ENCODE data around the gene ZBTB9.

The ZBTB9 gene, protein sequence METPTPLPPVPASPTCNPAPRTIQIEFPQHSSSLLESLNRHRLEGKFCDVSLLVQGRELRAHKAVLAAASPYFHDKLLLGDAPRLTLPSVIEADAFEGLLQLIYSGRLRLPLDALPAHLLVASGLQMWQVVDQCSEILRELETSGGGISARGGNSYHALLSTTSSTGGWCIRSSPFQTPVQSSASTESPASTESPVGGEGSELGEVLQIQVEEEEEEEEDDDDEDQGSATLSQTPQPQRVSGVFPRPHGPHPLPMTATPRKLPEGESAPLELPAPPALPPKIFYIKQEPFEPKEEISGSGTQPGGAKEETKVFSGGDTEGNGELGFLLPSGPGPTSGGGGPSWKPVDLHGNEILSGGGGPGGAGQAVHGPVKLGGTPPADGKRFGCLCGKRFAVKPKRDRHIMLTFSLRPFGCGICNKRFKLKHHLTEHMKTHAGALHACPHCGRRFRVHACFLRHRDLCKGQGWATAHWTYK
- long read RNA-seq, donor 1, transcript ZBTB9-201 (2 exons, 2,716 nt), result major isoform, 6 of 6 reads
- long read RNA-seq, donor 1, partial matches to known transcripts, result 0 of 6 reads
- long read RNA-seq, donor 1, other reads (novel, unspliced or antisense), result 0 of 6 reads
- long read RNA-seq, donor 2, partial matches to known transcripts, result 0 of 3 reads
- long read RNA-seq, donor 2, other reads (novel, unspliced or antisense), result 0 of 3 reads
- long read RNA-seq, donor 3, partial matches to known transcripts, result 0 of 4 reads
- long read RNA-seq, donor 3, other reads (novel, unspliced or antisense), result 0 of 4 reads
- long read RNA-seq, donor 4, transcript ZBTB9-201 (2 exons, 2,716 nt), result major isoform, 9 of 9 reads
- long read RNA-seq, donor 4, partial matches to known transcripts, result 0 of 9 reads
- long read RNA-seq, donor 4, other reads (novel, unspliced or antisense), result 0 of 9 reads
- long read RNA-seq, donor 5, transcript ZBTB9-201 (2 exons, 2,716 nt), result major isoform, 8 of 8 reads
- long read RNA-seq, donor 5, partial matches to known transcripts, result 0 of 8 reads
- long read RNA-seq, donor 5, other reads (novel, unspliced or antisense), result 0 of 8 reads
- long read RNA-seq, donor 6, transcript ZBTB9-201 (2 exons, 2,716 nt), result major isoform, 7 of 7 reads
- long read RNA-seq, donor 6, partial matches to known transcripts, result 0 of 7 reads
- long read RNA-seq, donor 6, other reads (novel, unspliced or antisense), result 0 of 7 reads
- long read RNA-seq, donor 7, transcript ZBTB9-201 (2 exons, 2,716 nt), result major isoform, 8 of 9 reads
- long read RNA-seq, donor 7, partial matches to known transcripts, result 0 of 9 reads
- long read RNA-seq, donor 7, other reads (novel, unspliced or antisense), result 0 of 9 reads
- long read RNA-seq, donor 8, partial matches to known transcripts, result 0 of 5 reads
- long read RNA-seq, donor 8, other reads (novel, unspliced or antisense), result 0 of 5 reads

DNA sequence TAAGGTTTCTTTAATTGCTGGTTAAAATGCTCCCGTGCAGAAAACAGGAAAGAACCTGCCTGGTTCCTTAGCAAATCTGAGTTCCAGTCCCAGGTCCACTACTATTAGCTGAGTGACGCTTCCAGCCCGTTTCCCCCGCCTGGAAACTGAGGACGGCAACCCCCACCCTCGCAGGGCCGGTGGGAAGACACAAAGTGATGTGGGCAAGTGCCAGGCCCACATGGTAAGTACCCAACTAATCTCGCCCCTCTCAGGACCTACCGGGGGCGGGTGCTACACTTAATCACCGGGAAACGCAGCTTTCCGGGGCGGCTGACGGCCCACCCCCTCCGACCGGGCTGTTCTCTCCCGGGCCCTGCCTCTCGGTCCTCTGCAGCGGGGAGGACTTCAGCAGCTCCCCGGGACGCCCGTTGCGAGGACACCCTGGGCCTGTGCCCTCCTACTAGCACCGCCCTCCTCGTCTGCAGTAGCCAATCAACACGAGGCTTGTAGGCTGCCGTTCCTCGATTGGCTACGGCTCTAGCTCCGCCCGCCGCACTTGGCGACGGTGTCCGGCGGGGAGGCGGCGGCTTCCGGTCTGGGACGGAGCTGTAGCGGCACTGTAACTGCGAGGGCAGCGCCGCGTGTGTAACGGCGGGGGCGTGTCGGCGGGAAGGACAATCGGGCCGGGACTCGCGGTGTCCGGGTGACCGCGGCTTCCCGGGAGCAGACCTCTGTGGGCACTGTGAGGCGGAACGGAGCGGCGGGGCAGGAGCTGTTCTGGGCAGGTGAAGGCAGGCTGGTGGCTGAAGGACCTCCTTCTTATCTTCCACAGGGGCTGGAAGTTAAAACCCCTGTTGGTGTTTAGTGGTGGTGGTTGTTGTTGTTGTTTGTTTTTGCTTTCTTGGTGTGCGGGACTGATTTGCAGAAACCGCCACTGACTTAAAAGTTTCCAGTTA, at the start of gene ZBTB9:
Gene ZBTB9, plus strand, starts transcription at position 568 of the 938 bp plus-strand sequence. CDS start 525 bp downstream, outside the sequence.
- DNase-seq, result peak; percentile 88

DNA sequence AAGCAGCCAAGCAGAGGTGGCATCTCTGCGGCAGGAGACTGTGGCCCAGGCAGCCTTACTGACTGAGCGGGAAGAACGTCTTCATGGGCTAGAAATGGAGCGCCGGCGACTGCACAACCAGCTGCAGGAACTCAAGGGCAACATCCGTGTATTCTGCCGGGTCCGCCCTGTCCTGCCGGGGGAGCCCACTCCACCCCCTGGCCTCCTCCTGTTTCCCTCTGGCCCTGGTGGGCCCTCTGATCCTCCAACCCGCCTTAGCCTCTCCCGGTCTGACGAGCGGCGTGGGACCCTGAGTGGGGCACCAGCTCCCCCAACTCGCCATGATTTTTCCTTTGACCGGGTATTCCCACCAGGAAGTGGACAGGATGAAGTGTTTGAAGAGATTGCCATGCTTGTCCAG, 49.5 kb upstream of the ZBTB9 start:
- DNase-seq, result no peak

DNA sequence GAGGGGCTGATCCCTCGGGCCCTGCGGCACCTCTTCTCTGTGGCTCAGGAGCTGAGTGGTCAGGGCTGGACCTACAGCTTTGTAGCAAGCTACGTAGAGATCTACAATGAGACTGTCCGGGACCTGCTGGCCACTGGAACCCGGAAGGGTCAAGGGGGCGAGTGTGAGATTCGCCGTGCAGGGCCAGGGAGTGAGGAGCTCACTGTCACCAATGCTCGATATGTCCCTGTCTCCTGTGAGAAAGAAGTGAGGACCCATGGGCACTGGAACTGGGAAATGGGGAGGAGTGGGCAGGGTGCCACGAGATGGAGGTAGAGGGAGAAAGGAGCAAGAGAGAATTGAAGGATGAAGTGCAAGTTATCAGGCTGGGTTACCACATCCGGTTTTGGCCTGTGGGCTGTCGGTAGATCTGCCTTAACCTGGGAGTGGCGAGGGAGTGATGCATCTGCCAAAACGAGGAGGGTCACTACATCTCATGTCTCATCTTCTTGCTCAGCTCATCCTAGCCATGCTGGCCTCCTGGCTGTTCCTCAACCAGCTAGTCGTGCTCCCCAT, 48.9 kb upstream of the ZBTB9 start:
- no peak for DNase-seq

DNA sequence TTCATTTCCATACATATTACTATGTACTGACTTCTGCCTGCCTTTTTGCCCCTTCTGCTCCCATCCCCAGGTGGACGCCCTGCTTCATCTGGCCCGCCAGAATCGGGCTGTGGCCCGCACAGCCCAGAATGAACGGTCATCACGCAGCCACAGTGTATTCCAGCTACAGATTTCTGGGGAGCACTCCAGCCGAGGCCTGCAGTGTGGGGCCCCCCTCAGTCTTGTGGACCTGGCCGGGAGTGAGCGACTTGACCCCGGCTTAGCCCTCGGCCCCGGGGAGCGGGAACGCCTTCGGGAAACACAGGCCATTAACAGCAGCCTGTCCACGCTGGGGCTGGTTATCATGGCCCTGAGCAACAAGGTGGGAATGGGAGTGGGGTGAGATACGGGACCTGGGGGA, 48.2 kb upstream of the ZBTB9 start:
- no peak for DNase-seq

DNA sequence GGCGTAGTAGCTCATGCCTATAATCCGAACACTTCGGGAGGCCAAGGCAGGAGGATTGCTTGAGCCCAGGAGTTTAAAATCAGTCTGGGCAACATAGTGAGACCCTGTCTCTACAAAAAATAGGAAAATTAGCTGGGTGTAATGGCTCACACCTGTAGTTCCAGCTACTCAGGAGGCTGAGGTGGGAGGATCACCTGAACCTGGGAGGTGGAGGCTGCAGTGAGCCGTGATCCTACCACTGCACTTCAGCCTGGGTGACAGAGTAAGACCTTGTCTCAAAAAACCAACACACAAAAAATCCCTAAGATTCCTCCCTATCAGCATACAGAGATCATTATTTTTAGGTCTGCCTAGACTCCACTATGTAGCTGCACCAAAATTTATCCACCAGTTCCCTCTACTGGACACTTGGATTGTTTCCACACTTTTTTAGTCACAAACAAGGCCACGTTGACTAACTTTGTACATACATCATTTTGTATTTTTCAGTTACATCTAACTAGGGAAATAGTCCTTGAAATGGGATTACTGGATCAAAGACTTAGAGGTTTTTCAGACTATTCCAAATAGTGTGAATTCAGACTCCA, 47.2 kb upstream of the ZBTB9 start:
- no peak for DNase-seq

DNA sequence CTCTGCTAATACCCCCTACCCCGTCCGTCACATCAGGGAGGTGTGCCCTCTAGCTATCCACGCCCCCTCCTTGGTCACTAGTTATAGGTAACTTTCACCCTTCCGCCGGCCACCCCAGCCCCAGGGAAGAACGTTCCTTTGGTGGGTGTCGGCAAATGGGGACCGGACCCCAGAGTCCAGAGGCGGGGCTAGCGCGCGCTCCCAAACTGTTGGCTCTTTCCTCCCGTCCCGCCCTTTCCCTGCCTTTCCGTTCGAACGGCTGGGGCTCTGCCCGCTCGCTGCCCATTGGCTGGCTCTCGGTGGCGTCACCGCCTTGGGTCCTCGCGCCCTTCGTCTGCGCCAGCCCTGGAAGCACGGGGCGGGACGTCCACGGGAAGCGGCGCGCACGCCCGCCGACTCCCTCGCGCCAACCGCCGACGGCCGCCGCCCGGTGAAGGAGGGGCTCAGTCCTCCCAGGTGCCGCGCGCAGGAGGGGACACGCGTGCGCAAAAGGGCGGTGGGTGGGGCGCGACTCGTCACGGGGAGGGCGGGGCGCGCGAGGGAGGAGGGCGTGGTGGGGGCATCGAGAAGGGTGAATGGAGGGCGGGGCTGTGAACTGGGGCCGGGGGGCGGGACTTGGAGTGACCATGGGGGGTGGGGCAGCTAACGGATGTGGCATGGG, 44.2 kb upstream of the ZBTB9 start:
- DNase-seq, result peak; percentile 94

DNA sequence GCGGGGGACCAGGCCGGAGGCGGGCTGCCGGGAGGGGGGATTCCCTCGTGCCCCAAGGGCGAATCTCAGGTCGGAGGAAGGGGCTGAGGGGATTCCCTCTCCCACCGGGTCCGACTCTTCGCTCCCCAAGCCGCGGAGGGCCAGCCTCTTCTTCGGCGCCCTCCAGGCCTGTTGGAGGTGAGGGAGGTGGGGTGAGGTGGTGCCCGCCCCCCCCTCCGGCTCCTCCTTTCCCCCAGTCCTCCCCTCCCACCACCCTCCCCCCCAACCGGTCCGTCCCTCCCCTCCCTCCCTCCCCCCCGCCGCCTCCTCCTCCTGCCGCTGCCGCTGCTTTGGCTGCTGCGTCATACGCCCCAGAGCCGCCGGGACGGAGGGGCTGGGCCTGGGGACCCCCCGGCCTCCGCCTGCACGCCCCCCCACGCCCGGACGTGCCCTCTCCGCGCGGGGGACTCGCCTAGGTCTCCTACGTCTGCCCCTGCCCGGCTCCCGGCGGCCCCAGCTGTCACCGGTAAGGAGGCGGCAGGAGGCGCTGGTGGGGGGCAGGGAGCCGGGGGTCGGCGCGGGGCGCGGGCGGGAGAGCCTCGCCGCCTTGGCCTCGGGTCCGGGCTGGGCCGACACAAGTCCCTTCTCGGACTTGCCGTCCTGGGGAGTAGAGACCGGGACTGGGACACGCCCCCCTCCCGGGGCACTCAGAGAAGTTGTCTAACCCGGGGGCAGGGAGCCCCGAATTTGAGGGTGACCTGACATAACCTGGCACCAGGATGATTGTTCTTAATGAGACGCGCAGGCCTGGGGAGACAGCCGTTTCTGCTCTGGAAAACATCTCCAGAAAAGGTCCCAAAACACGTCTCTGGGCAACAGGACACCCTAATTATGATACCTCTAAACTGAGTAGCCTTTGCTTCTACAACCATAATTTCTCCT, 43.4 kb upstream of the ZBTB9 start, which contains the start of gene PHF1:
Gene PHF1, plus strand, starts transcription at position 304 of the 921 bp plus-strand sequence. CDS start 1,250 bp downstream, outside the sequence.
- DNase-seq, result peak; percentile 79

DNA sequence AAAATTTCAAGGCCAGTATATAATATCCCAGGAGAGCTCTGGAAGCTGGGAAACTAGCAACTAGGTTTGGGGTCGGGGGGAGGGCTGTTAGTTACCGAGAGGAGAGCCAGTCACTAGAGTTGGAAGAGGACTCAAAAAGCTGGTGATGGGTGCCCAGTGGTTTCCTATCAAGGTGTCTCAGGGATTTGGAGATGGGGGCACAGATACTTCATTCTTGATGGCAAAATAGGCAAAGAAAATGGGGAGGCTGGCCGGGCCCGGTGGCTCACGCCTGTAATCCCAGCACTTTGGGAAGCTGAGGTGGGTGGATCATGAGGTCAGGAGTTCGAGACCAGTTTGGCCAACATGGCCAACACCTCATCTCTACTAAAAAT, 42.8 kb upstream of the ZBTB9 start:
- DNase-seq, result no peak

DNA sequence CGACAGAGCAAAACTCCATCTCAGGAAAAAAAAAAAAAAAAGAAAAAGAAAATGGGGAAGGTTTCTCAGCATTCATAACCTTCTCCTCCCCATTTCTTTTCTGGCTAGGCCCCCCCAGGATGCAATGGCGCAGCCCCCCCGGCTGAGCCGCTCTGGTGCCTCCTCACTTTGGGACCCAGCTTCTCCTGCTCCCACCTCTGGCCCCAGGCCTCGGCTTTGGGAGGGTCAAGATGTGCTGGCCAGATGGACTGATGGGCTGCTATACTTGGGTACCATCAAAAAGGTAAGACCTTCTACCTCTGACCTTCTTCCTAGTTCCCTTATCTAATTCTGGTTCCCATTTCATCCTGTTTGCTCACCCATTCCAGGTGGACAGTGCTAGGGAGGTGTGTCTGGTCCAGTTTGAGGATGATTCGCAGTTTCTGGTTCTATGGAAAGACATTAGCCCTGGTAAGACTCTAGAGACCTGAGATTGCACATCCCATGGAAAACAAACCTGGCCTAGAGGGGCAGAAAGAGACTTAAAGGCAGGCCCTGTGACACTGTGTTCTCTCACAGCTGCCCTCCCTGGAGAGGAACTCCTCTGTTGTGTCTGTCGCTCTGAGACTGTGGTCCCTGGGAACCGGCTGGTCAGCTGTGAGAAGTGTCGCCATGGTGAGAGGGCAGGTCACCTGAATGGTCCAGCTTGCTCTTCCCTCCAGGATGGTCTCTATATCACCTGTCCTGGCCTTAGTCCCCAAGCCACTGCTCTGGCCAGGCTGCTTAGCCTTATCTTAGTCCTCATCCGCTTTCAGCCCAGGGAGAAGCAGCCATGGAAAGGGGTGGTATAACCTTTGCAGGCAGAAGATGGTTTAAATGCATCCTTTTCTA, 42.0 kb upstream of the ZBTB9 start:
- no peak for DNase-seq

DNA sequence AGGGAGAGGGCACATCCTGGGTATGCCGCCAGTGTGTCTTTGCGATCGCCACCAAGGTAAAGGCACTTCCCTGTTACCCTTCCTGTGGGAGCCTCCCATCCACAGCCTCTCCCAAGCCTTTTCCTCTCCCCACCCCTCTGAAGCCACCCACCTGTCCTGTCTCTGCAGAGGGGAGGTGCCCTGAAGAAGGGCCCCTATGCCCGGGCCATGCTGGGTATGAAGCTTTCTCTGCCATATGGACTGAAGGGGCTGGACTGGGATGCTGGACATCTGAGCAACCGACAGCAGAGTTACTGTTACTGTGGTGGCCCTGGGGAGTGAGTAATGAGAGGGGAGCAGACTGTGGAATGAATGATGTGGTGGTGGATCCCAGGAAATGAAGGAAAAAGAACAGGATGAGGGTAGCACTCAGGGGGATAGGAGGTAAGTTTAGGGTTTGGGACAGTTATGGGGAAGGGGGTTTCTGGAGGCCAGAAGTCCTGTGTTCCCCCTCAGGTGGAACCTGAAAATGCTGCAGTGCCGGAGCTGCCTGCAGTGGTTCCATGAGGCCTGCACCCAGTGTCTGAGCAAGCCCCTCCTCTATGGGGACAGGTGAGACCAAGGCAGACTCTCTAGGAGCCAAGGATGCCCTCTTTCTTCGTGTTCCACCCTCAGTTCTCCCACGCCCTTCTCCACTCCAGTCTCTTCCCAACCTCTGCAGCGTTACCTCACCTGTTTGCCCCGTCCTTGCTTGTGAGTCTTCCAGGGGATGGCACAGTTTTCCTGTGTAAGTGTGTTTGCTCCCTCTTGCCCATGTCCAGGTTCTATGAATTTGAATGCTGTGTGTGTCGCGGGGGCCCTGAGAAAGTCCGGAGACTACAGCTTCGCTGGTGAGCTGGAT, 40.9 kb upstream of the ZBTB9 start:
- no peak for DNase-seq

DNA sequence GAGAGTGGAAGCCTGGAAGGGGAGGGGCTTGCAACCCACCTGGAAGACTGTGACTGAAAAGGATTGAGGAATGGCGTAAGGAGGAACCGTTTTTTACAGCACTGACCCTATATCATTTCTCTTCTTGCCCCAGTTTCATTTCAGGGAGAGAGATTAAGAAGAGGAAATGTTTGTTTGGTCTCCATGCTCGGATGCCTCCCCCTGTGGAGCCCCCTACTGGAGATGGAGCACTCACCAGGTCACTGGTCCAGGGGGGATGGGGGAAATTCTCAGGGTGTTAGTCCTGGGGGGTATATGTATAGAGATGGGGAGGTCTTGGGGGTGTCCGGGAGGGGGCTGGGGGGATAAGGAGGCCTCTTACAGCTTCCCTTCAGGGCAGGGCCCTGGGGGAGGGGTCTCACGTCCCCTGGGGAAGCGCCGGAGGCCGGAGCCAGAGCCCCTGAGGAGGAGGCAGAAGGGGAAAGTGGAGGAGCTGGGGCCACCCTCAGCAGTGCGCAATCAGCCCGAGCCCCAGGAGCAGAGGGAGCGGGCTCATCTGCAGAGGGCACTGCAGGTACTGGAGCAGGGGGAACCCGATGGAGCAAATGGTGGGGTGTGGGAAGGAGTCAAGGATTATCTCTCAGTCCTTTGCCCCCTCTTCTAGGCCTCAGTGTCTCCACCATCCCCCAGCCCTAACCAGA, 39.6 kb upstream of the ZBTB9 start:
- DNase-seq, result no peak

DNA sequence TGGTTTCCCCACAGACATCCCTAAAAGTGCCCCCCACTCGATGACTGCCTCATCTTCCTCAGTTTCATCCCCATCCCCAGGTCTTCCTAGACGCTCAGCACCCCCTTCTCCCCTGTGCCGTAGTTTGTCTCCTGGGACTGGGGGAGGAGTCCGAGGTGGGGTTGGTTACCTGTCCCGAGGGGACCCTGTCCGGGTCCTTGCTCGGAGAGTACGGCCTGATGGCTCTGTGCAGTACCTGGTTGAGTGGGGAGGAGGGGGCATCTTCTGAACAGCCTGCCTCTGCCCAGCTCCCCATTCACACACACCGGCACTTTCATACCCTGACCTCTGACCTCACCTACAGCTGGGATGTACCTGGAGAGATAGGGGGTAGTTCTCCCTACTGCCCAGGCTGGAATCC, 38.5 kb upstream of the ZBTB9 start:
- DNase-seq, result no peak

DNA sequence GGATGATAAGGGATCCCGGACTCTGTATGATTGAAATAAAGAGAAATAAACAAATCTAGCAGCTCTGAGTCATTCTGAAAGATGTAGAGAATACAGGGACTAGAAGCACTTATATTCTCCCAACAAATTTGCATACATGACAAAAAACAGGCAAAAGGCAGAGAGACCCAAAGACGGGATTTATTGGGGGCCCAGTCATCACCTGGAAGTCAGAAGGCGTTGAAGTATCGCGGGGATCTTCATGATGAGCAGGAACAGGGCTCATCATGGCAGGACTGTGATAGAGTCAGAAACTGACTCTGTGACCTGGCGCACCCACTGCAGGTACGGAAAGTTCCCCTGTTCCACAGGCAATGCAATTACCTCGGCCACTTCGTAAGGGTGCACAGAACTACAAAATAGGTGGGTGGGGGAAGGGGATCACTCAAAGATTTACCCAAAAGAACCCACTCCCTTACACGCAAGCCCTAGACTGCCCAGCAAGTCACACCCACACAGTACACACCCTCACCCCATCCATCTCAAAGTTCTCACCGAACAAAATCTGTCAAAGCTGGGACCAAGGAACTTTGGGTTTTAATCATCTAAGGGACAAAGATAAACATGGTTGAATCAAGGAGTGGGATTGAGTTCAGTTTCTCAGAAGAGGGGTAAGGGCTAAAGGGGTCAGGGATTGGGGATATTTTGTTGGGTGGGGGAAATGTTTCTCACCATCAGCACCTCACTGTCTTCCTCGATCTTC, 37.8 kb upstream of the ZBTB9 start:
- no peak for DNase-seq

DNA sequence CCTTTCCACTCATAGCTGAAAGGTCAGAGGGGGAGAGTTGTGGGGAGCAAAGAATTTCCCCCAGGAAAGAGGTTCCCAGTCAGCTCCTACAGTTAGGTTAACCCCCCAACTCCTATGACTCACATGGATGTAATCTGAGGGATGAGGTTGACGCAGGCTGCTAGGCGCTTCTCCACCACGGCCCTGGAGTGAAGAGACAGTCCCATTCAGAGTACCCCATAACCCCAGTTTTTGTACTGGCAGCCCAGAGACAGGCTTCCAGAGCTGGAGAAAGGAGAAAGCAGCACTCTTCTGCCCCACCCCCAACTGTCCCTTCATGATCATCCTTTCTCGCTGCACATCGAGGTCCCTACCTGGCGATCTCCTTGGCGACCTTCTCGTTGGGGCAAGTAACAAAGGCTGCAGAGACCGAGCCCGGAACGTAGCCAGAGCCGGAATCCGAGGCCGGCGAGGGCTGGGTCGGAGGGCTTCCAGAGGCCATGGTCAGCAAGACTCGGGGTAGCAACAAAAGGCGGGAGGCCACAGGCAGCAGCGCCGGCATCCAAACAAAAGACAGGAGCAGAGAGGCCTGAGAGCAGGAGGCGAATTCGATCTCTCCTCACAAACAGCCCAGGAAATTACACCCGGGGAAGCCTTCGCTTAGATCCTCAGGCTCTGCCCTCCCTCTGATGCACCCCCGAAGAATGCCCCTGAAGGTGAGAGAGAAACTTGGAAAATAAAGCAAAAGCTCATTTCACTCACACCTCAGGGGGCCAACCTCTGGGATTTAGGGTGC, 37.1 kb upstream of the ZBTB9 start:
- DNase-seq, result no peak

Measured in right kidney (tissue), 9 donors.